GM21447 (cell line): Measurements from ENCODE around the gene ZSCAN20.

ENCODE experiments used
- ATAC-seq: cut with Tn5 transposase; IDR thresholded peaks from one replicate; pipeline ENCODE4 v1.9.1; 2021; ENCODE audit not compliant: unreplicated experiment

The ZSCAN20 gene

GRCh38 chr1:33443080-33443704 is 29.3 kb upstream of the ZSCAN20 start:
- no peak for ATAC-seq

- no peak for ATAC-seq
Measured at GRCh38 chr1:33443705-33444180, 28.7 kb upstream of the ZSCAN20 start.

- ATAC-seq = no peak
Measured at GRCh38 chr1:33445108-33445507, 27.3 kb upstream of the ZSCAN20 start.

GRCh38 chr1:33446590-33446989 is 25.9 kb upstream of the ZSCAN20 start:
- no peak for ATAC-seq

- ATAC-seq = no peak
Measured at GRCh38 chr1:33454646-33455282, 17.7 kb upstream of the ZSCAN20 start.

- ATAC-seq = no peak
Measured at GRCh38 chr1:33455539-33456501, 16.6 kb upstream of the ZSCAN20 start.

GRCh38 chr1:33456502-33456886 is 16.0 kb upstream of the ZSCAN20 start:
- no peak for ATAC-seq

- no peak for ATAC-seq
Measured at GRCh38 chr1:33459691-33460090, 12.8 kb upstream of the ZSCAN20 start.

- no peak for ATAC-seq
Measured at GRCh38 chr1:33460144-33460543, 12.3 kb upstream of the ZSCAN20 start.

GRCh38 chr1:33460947-33461629 is 11.4 kb upstream of the ZSCAN20 start:
- ATAC-seq = peak; percentile 69

- ATAC-seq = no peak
Measured at GRCh38 chr1:33462405-33463164, 9.9 kb upstream of the ZSCAN20 start.

GRCh38 chr1:33464552-33464951 is 7.9 kb upstream of the ZSCAN20 start:
- no peak for ATAC-seq

GRCh38 chr1:33465316-33465715 is 7.1 kb upstream of the ZSCAN20 start:
- no peak for ATAC-seq

- ATAC-seq = no peak
Measured at GRCh38 chr1:33466159-33466558, 6.3 kb upstream of the ZSCAN20 start.

- no peak for ATAC-seq
Measured at GRCh38 chr1:33468011-33468410, 4.4 kb upstream of the ZSCAN20 start.

GRCh38 chr1:33468531-33468930 is 3.9 kb upstream of the ZSCAN20 start:
- no peak for ATAC-seq

- no peak for ATAC-seq
Measured at GRCh38 chr1:33468967-33469366, 3.5 kb upstream of the ZSCAN20 start.

GRCh38 chr1:33469691-33470090 is 2.8 kb upstream of the ZSCAN20 start:
- no peak for ATAC-seq

GRCh38 chr1:33470495-33471012 is 1.9 kb upstream of the ZSCAN20 start:
- ATAC-seq = no peak

- no peak for ATAC-seq
Measured at GRCh38 chr1:33471416-33471815, 1.0 kb upstream of the ZSCAN20 start.
